HEK293 (cell line): ENCODE measurements around the gene TMEM121B.

ENCODE experiments used
- CTCF ChIA-PET: fragments of 350-600 bp; formaldehyde crosslinking; extraction: SDS; loops from one replicate; lab custom pipeline; 2021; ENCODE audit warnings: antibody characterized with exemption; lab: Yijun Ruan, JAX
- POLR2A ChIA-PET: fragments of 300-600 bp; formaldehyde crosslinking; extraction: SDS; loops from one replicate; lab custom pipeline; 2020; ENCODE audit warnings: antibody characterized with exemption, inconsistent platforms; lab: Yijun Ruan, JAX
- H3K27ac ChIP-seq: fragments of 200-500 bp; sonication (Bioruptor generic); 2 replicates; pipeline ENCODE4 v1.5.1; 2014; ENCODE audit warnings: low read depth, low read length, control low read depth, inconsistent platforms; ENCODE audit errors: extremely low read depth
- H3K36me3 ChIP-seq, 2 experiments: fragments of 200-500 bp in 1 of 2; sonication (Bioruptor generic) in 1 of 2; 1 replicate in 1 of 2; 2 replicates in 1 of 2; pipeline ENCODE4 v1.5.1; 2014 to 2017; ENCODE audit warnings: inconsistent platforms in 2 of 2, low read length in 2 of 2; ENCODE audit not compliant: control insufficient read depth in 2 of 2, insufficient read depth in 1 of 2
- H3K4me1 ChIP-seq: fragments of 200-500 bp; sonication (Bioruptor generic); 2 replicates; pipeline ENCODE4 v1.5.1; 2014; ENCODE audit warnings: mild to moderate bottlenecking, low read length, inconsistent platforms; ENCODE audit not compliant: control insufficient read depth, insufficient read depth
- H3K4me3 ChIP-seq: 2 replicates; pipeline ENCODE4 v1.5.1; 2011; ENCODE audit warnings: low read depth, mild to moderate bottlenecking, control low read depth, low read length, moderate library complexity
- H3K9me3 ChIP-seq: fragments of 200-500 bp; sonication (Bioruptor generic); 2 replicates; pipeline ENCODE4 v1.5.1; 2014; ENCODE audit warnings: low read depth, low read length, inconsistent platforms; ENCODE audit not compliant: control insufficient read depth, insufficient read depth
- INSM2 ChIP-seq: fragments of 450-650 bp; formaldehyde crosslinking; IDR thresholded peaks from 2 replicates; pipeline ENCODE4 v1.5.1; 2016; ENCODE audit warnings: missing biosample characterization, missing genetic modification characterization
- MYNN ChIP-seq: fragments of 450-650 bp; formaldehyde crosslinking; IDR thresholded peaks from 2 replicates; pipeline ENCODE4 v1.5.1; 2016; ENCODE audit warnings: missing biosample characterization, missing genetic modification characterization, borderline replicate concordance
- PATZ1 ChIP-seq: fragments of 450-650 bp; formaldehyde crosslinking; IDR thresholded peaks from 2 replicates; pipeline ENCODE4 v1.5.1; 2016; ENCODE audit warnings: missing biosample characterization, missing genetic modification characterization
- ZFP37 ChIP-seq: fragments of 450-650 bp; formaldehyde crosslinking; IDR thresholded peaks from 2 replicates; pipeline ENCODE4 v1.5.1; 2016; ENCODE audit warnings: missing biosample characterization, missing genetic modification characterization
- ZNF146 ChIP-seq: fragments of 450-650 bp; formaldehyde crosslinking; IDR thresholded peaks from 2 replicates; pipeline ENCODE4 v1.5.1; 2016; ENCODE audit warnings: missing biosample characterization, missing genetic modification characterization
- ZNF16 ChIP-seq: fragments of 450-650 bp; formaldehyde crosslinking; IDR thresholded peaks from 2 replicates; pipeline ENCODE4 v1.5.1; 2016; ENCODE audit warnings: low read depth, missing biosample characterization, missing genetic modification characterization
- ZNF214 ChIP-seq: fragments of 450-650 bp; formaldehyde crosslinking; IDR thresholded peaks from 2 replicates; pipeline ENCODE4 v1.5.1; 2017; ENCODE audit warnings: missing biosample characterization, mild to moderate bottlenecking, missing genetic modification characterization, borderline replicate concordance
- ZNF302 ChIP-seq: fragments of 450-650 bp; formaldehyde crosslinking; IDR thresholded peaks from 2 replicates; pipeline ENCODE4 v1.5.1; 2016; ENCODE audit warnings: missing biosample characterization, missing genetic modification characterization, low read depth
- ZNF404 ChIP-seq: fragments of 450-650 bp; formaldehyde crosslinking; IDR thresholded peaks from 2 replicates; pipeline ENCODE4 v1.5.1; 2017; ENCODE audit warnings: missing biosample characterization, missing genetic modification characterization
- ZNF530 ChIP-seq: fragments of 450-650 bp; formaldehyde crosslinking; IDR thresholded peaks from 2 replicates; pipeline ENCODE4 v1.5.1; 2016; ENCODE audit warnings: low read depth, missing biosample characterization, missing genetic modification characterization
- ZNF549 ChIP-seq: fragments of 450-650 bp; IDR thresholded peaks from 2 replicates; pipeline ENCODE4 v1.5.1; 2018; ENCODE audit warnings: missing biosample characterization, missing genetic modification characterization, mild to moderate bottlenecking, inconsistent platforms, moderate library complexity
- ZNF555 ChIP-seq: fragments of 450-650 bp; formaldehyde crosslinking; conservative IDR thresholded peaks from 2 replicates; pipeline ENCODE4 v1.5.1; 2017; ENCODE audit warnings: missing biosample characterization, mild to moderate bottlenecking, missing genetic modification characterization, inconsistent platforms
- ZNF585B ChIP-seq: fragments of 450-650 bp; formaldehyde crosslinking; IDR thresholded peaks from 2 replicates; pipeline ENCODE4 v1.5.1; 2016; ENCODE audit warnings: missing biosample characterization, missing genetic modification characterization
- ZNF621 ChIP-seq: fragments of 450-650 bp; formaldehyde crosslinking; IDR thresholded peaks from 2 replicates; pipeline ENCODE4 v1.5.1; 2017; ENCODE audit warnings: missing biosample characterization, missing genetic modification characterization
- ZNF623 ChIP-seq: fragments of 450-650 bp; formaldehyde crosslinking; IDR thresholded peaks from 2 replicates; pipeline ENCODE4 v1.5.1; 2016; ENCODE audit warnings: missing biosample characterization, missing genetic modification characterization
- ZNF660 ChIP-seq: fragments of 450-650 bp; IDR thresholded peaks from 2 replicates; pipeline ENCODE4 v1.5.1; 2018; ENCODE audit warnings: missing biosample characterization, mild to moderate bottlenecking, missing genetic modification characterization
- ZNF677 ChIP-seq: fragments of 450-650 bp; IDR thresholded peaks from 2 replicates; pipeline ENCODE4 v1.5.0; 2018; ENCODE audit warnings: missing biosample characterization, mild to moderate bottlenecking, missing genetic modification characterization, moderate library complexity
- ZNF768 ChIP-seq: fragments of 450-650 bp; formaldehyde crosslinking; IDR thresholded peaks from 2 replicates; pipeline ENCODE4 v1.5.1; 2018; ENCODE audit warnings: missing biosample characterization, mild to moderate bottlenecking, missing genetic modification characterization
- ZNF791 ChIP-seq: fragments of 450-650 bp; formaldehyde crosslinking; IDR thresholded peaks from 2 replicates; pipeline ENCODE4 v1.5.1; 2016; ENCODE audit warnings: missing biosample characterization, missing genetic modification characterization
- ZSCAN16 ChIP-seq: fragments of 450-650 bp; formaldehyde crosslinking; IDR thresholded peaks from 2 replicates; pipeline ENCODE4 v1.5.1; 2016; ENCODE audit warnings: missing biosample characterization, missing genetic modification characterization
- ZSCAN23 ChIP-seq: fragments of 450-650 bp; formaldehyde crosslinking; IDR thresholded peaks from 2 replicates; pipeline ENCODE4 v1.5.1; 2016; ENCODE audit warnings: missing biosample characterization, missing genetic modification characterization
- ZXDB ChIP-seq: fragments of 450-650 bp; formaldehyde crosslinking; IDR thresholded peaks from 2 replicates; pipeline ENCODE4 v1.5.1; 2016; ENCODE audit warnings: missing biosample characterization, missing genetic modification characterization
- TF ChIP-seq, protein P1 (sequence below): fragments of 450-650 bp; formaldehyde crosslinking; IDR thresholded peaks from 2 replicates; pipeline ENCODE4 v1.5.1; 2016; ENCODE audit warnings: missing biosample characterization, missing genetic modification characterization

Gene TMEM121B

GRCh38 chr22:17108256-17109112 is 12.7 kb downstream of the TMEM121B start:
- POLR2A ChIA-PET: no interaction called here
- peaks cover 0 to 61% of the 10 kb centered on the region in 2 experiments; a peak in 2 of 3 replicates for H3K36me3 ChIP-seq

DNA sequence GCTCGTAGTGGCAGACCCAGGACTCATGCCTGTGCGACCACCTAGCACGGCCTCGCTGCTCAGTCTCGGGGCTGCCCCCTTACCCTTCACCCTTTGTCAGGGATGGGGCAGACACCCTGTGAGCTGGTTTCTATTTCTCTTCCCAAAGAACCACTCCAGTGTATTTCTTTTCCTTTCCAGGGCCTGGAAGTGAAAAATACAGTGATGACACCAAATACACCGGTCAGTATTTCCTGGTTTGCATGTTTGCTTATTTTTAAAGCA is 13.7 kb downstream of the TMEM121B start:
- TF ChIP-seq ZNF530 (tag by site-specific recombination): no peak
- TF ChIP-seq ZNF677: no peak
- TF ChIP-seq ZNF214: no peak
- no peak for TF ChIP-seq ZSCAN16 (tag by site-specific recombination)
- no peak for TF ChIP-seq ZNF302
- no peak for TF ChIP-seq ZNF16 (tag by site-specific recombination)
- no peak for TF ChIP-seq INSM2 (tag by site-specific recombination)
- no peak for TF ChIP-seq ZNF660
- TF ChIP-seq ZFP37 (tag by site-specific recombination): no peak
- ChIA-PET CTCF (interaction anchor here (1.3 to 1.6 kb wide), 4 partner anchors 8 to 65 kb away, joined by 3 to 6 read pairs (median 4); no protein-coding TSS in a partner anchor), POLR2A (interaction anchor here (1.4 kb wide), 1 partner anchor 12 kb away, joined by 3 read pairs; no protein-coding TSS in a partner anchor)
- Histone ChIP-seq H3K4me3 (no peak overlapping the region), H3K36me3 (peaks cover 2 to 71% of the 10 kb centered on the region in 2 experiments), H3K27ac (no peak overlapping the region), H3K9me3 (no peaks in the 10 kb centered on the region), H3K4me1 (no peaks in the 10 kb centered on the region)

More at GRCh38 chr22:17108256-17109112, 12.7 kb downstream of the TMEM121B start:
- no peak overlapping the region for H3K4me3 ChIP-seq
- H3K27ac ChIP-seq: no peak overlapping the region
- TF ChIP-seq ZXDB (tag by site-specific recombination): no peak
- TF ChIP-seq MYNN: no peak
- no peak for TF ChIP-seq ZNF768 (tag by site-specific recombination)
- CTCF ChIA-PET: interaction anchor here (0.6 to 1.3 kb wide), 3 partner anchors 13 to 111 kb away, joined by 3 to 6 read pairs (median 6); partner anchors contain the start of gene ADA2
- no peaks in the 10 kb centered on the region for H3K9me3 ChIP-seq
- no peaks in the 10 kb centered on the region for H3K4me1 ChIP-seq

DNA sequence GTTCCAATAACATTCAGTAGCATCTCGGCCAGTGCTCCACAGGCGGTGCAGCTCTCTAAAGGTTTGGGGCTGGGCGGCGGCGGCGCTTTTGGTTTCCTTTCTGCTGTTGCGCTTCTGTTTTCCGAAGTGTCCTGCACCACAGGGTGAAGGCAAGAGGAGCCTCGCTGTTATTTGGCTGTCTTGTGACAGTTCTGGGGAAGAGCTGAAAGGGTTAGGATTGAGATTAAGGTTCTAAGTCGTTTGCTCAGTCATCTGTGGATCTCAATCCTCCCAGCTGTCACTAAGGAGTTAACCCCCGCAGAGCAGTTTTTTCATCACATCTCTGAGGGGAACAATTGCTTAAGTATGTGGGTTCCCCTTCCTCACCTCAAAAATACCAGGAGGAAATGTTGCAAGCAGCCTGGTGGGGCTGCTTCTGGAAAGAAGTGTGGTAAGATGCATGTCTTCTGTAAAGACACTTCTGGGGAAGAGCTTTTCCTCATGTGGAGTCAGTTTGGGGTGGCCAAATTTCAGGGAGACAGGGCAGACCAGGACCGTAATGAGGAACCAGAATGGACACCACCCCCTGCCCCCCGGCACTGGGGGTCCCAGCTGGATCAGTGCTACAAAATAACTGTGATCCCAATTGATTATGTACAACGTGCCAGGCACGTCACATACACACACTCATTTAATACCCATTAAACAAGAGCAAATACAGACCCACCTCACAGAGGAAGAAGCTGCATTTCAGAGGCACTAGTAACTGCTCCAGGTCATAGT is 14.2 kb downstream of the TMEM121B start:
- Histone ChIP-seq H3K9me3 (no peaks in the 10 kb centered on the region), H3K4me1 (no peaks in the 10 kb centered on the region), H3K36me3 (peaks cover 5 to 76% of the 10 kb centered on the region in 2 experiments), H3K27ac (no peak overlapping the region), H3K4me3 (no peak overlapping the region)
- ChIA-PET POLR2A (interaction anchor here (1.4 kb wide), 1 partner anchor 11 kb away, joined by 3 read pairs; no protein-coding TSS in a partner anchor), CTCF (interaction anchor here (0.6 to 1.6 kb wide), 5 partner anchors 9 to 65 kb away, joined by 3 to 6 read pairs (median 4); no protein-coding TSS in a partner anchor)
- TF ChIP-seq ZNF623 (tag by site-specific recombination) (no peak), ZNF621 (tag by site-specific recombination) (no peak), PATZ1 (tag by site-specific recombination) (no peak), ZNF585B (tag by site-specific recombination) (no peak), ZSCAN23 (tag by site-specific recombination) (no peak), ZNF555 (no peak), ZNF146 (tag by site-specific recombination) (no peak), ZNF549 (tag by site-specific recombination) (no peak), ZNF791 (tag by site-specific recombination) (no peak), ZNF404 (tag by site-specific recombination) (no peak)
- TF ChIP-seq, protein P1, sequence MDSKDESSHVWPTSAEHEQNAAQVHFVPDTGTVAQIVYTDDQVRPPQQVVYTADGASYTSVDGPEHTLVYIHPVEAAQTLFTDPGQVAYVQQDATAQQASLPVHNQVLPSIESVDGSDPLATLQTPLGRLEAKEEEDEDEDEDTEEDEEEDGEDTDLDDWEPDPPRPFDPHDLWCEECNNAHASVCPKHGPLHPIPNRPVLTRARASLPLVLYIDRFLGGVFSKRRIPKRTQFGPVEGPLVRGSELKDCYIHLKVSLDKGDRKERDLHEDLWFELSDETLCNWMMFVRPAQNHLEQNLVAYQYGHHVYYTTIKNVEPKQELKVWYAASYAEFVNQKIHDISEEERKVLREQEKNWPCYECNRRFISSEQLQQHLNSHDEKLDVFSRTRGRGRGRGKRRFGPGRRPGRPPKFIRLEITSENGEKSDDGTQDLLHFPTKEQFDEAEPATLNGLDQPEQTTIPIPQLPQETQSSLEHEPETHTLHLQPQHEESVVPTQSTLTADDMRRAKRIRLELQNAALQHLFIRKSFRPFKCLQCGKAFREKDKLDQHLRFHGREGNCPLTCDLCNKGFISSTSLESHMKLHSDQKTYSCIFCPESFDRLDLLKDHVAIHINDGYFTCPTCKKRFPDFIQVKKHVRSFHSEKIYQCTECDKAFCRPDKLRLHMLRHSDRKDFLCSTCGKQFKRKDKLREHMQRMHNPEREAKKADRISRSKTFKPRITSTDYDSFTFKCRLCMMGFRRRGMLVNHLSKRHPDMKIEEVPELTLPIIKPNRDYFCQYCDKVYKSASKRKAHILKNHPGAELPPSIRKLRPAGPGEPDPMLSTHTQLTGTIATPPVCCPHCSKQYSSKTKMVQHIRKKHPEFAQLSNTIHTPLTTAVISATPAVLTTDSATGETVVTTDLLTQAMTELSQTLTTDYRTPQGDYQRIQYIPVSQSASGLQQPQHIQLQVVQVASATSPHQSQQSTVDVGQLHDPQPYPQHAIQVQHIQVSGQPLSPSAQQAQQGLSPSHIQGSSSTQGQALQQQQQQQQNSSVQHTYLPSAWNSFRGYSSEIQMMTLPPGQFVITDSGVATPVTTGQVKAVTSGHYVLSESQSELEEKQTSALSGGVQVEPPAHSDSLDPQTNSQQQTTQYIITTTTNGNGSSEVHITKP (tag by site-specific recombination): no peak
